ENCODE results near the gene C20orf204.

- TF ChIP-seq ZBTB11 (CRISPR knock-in tag; IDR thresholded peaks at IDR 0.05) (no peak), NFIX (CRISPR knock-in tag; IDR thresholded peaks at IDR 0.05; ENCODE audit: low read depth) (no peak), ZNF384 (IDR thresholded peaks at IDR 0.05; ENCODE audit: low read depth, low read length) (no peak)
These were observed 21.9 kb downstream of the C20orf204 start for GRCh38 chr20:64057628-64058498.
